ENCODE measurements around the gene PCGF5. TPM values are rescaled to one million over a fixed set of nuclear protein-coding genes. Genes with fewer than 3 reads are reported as not detected.
"Not testable (repeated sequence)": the region's sequence is repeated elsewhere in the genome, so short reads cannot be mapped to it uniquely, and the experiment has no call there.

The PCGF5 gene
- total and polyA plus RNA-seq, 2 experiments from 2014 or later, result 7.7 to 8.7 TPM

GRCh38 chr10:91319336-91319735 is 98.9 kb downstream of the PCGF5 start (continued):
- no peak for TF ChIP-seq CTCF (conservative IDR thresholded peaks at IDR 0.05; ENCODE audit: low read depth in 2 of 2)
- TF ChIP-seq EZH2 (IDR thresholded peaks at IDR 0.05; ENCODE audit: low read depth, unreplicated experiment), result no peak
- TF ChIP-seq ZNF331 (CRISPR knock-in tag; IDR thresholded peaks at IDR 0.05; ENCODE audit: low read depth), result no peak
- no peak for TF ChIP-seq ZNF462 (CRISPR knock-in tag; IDR thresholded peaks at IDR 0.05)

GRCh38 chr10:91323293-91323905 is 102.9 kb downstream of the PCGF5 start:
- not testable (repeated sequence) for H2AFZ ChIP-seq; DNase-seq (ENCODE audit: low spot score); H3K4me1 ChIP-seq (ENCODE audit: insufficient read depth); H3K4me3 Mint-ChIP-seq; ATAC-seq; H3K27me3 ChIP-seq (ENCODE audit: insufficient read depth); H3K9me2 ChIP-seq (ENCODE audit: insufficient read depth); H3K27me3 Mint-ChIP-seq (ENCODE audit: insufficient read depth, low read depth, poor library complexity); H3K27ac ChIP-seq (ENCODE audit: low read depth); H3K36me3 ChIP-seq (ENCODE audit: insufficient read depth); H3K4me1 Mint-ChIP-seq; H3K27ac Mint-ChIP-seq; H3K79me2 ChIP-seq (replicated peaks; ENCODE audit: insufficient read depth); H3F3A ChIP-seq (replicated peaks; ENCODE audit: low read depth); H4K20me1 ChIP-seq (replicated peaks; ENCODE audit: insufficient read depth); H3K4me3 ChIP-seq; H3K4me2 ChIP-seq
- H3K36me3 Mint-ChIP-seq (ENCODE audit: low read depth), result peaks cover 17% of the 10 kb centered on the region
- H3K9me3 Mint-ChIP-seq, result peaks cover 25% of the 10 kb centered on the region

Measured in GM23338 (cell line).